OCI-LY1 (cell line): ENCODE measurements around the gene NAT16.

Experiments
- CTCF ChIP-seq: fragments of 200-600 bp; sonication (generic), shearing (Covaris generic); IDR thresholded peaks from 2 replicates; pipeline ENCODE4 v1.5.1; 2017; ENCODE audit warnings: mild to moderate bottlenecking, antibody characterized with exemption, low read length, moderate library complexity, mixed read lengths
- EZH2 ChIP-seq: fragments of 200-600 bp; sonication (generic), shearing (Covaris generic); IDR thresholded peaks from 2 replicates; pipeline ENCODE4 v1.8.0; 2017; ENCODE audit warnings: borderline replicate concordance, mixed run types, mild to moderate bottlenecking, antibody characterized with exemption, low read length, moderate library complexity, mixed read lengths

- TF ChIP-seq CTCF (no peak), EZH2 (no peak)
These were observed 6.1 kb upstream of the NAT16 start for GRCh38 chr7:101186194-101186593.
